SK-N-SH (cell line): ENCODE results near the gene NTM. TPM values are rescaled to one million over a fixed set of nuclear protein-coding genes. Genes with fewer than 3 reads are reported as not detected.

Experiments
- CTCF ChIA-PET: fragments of 300-600, 350-600 bp; formaldehyde crosslinking; extraction: SDS; loops from one replicate; lab custom pipeline; 2021; lab: Yijun Ruan, JAX
- POLR2A ChIA-PET: fragments of 350-600 bp; sonication (Branson Sonifier 250); formaldehyde crosslinking; extraction: SDS; loops from one replicate; lab custom pipeline; 2020; ENCODE audit warnings: antibody characterized with exemption, inconsistent platforms; lab: Yijun Ruan, JAX
- DNase-seq: peaks from one replicate; pipeline ENCODE4 v3.0.0; 2012
- H2AFZ ChIP-seq: fragments of 200-600 bp; sonication (generic); 2 replicates; pipeline ENCODE4 v1.8.1; 2016; ENCODE audit warnings: antibody characterized with exemption, mild to moderate bottlenecking, low read depth
- H3F3A ChIP-seq: fragments of 200-600 bp; sonication (generic); replicated peaks from 2 replicates; pipeline ENCODE3; 2016; ENCODE audit warnings: antibody characterized with exemption, mild to moderate bottlenecking; ENCODE audit not compliant: insufficient read depth
- H3K27ac ChIP-seq, 2 experiments: fragments of 200-500 bp in 1 of 2; fragments of 200-600 bp in 1 of 2; sonication (Bioruptor generic) in 1 of 2; sonication (generic), shearing (Covaris generic) in 1 of 2; 2 replicates each; pipeline versions ENCODE4 v1.5.1 to v1.6.1; 2014 to 2016; ENCODE audit warnings: low read depth in 2 of 2, inconsistent platforms in 1 of 2, low read length in 1 of 2, mild to moderate bottlenecking in 1 of 2, mixed read lengths in 1 of 2
- H3K27me3 ChIP-seq: fragments of 200-600 bp; sonication (generic), shearing (Covaris generic); 2 replicates; pipeline ENCODE4 v1.6.1; 2016; ENCODE audit warnings: mixed run types; ENCODE audit not compliant: insufficient read depth
- H3K36me3 ChIP-seq, 2 experiments: fragments of 200-500 bp in 1 of 2; fragments of 200-600 bp in 1 of 2; sonication (Bioruptor generic) in 1 of 2; sonication (generic) in 1 of 2; replicated peaks in 1 of 2; 2 replicates each; pipeline versions ENCODE3 to v1.5.1; 2014 to 2016; ENCODE audit warnings: low read length in 1 of 2, mild to moderate bottlenecking in 1 of 2; ENCODE audit not compliant: insufficient read depth in 2 of 2, control insufficient read depth in 1 of 2
- H3K4me1 ChIP-seq, 2 experiments: fragments of 200-500 bp in 1 of 2; fragments of 200-600 bp in 1 of 2; sonication (Bioruptor generic) in 1 of 2; sonication (generic), shearing (Covaris generic) in 1 of 2; 2 replicates each; pipeline versions ENCODE4 v1.5.1 to v1.6.1; 2014 to 2016; ENCODE audit warnings: low read depth in 1 of 2, low read length in 1 of 2, mixed run types in 1 of 2; ENCODE audit not compliant: insufficient read depth in 2 of 2, control insufficient read depth in 1 of 2
- H3K4me2 ChIP-seq: fragments of 200-600 bp; sonication (generic), shearing (Covaris generic); 2 replicates; pipeline ENCODE4 v1.6.1; 2017; ENCODE audit warnings: mixed run types
- H3K4me3 ChIP-seq, 2 experiments: fragments of 200-500 bp in 1 of 2; fragments of 200-600 bp in 1 of 2; sonication (Bioruptor generic) in 1 of 2; sonication (generic), shearing (Covaris generic) in 1 of 2; 2 replicates each; pipeline versions ENCODE4 v1.5.1 to v1.8.1; 2014 to 2016; ENCODE audit warnings: low read depth in 2 of 2, inconsistent platforms in 1 of 2, low read length in 1 of 2, mild to moderate bottlenecking in 1 of 2, mixed read lengths in 1 of 2, moderate library complexity in 1 of 2
- H3K79me2 ChIP-seq: fragments of 200-600 bp; sonication (generic); 2 replicates; pipeline ENCODE4 v1.8.1; 2017; ENCODE audit warnings: mild to moderate bottlenecking; ENCODE audit not compliant: insufficient read depth
- H3K9ac ChIP-seq: fragments of 200-600 bp; sonication (generic); 2 replicates; pipeline ENCODE4 v1.6.1; 2017; ENCODE audit warnings: mixed run types
- H3K9me2 ChIP-seq: fragments of 200-600 bp; sonication (generic); 2 replicates; pipeline ENCODE4 v1.6.1; 2017; ENCODE audit warnings: mixed run types
- H3K9me3 ChIP-seq: fragments of 200-600 bp; sonication (generic); 2 replicates; pipeline ENCODE4 v1.6.1; 2017; ENCODE audit warnings: mixed run types, mild to moderate bottlenecking, moderate library complexity
- H4K20me1 ChIP-seq: fragments of 200-600 bp; sonication (generic); 2 replicates; pipeline ENCODE4 v1.6.1; 2017; ENCODE audit warnings: mild to moderate bottlenecking, mixed run types; ENCODE audit not compliant: insufficient read depth
- ELF1 ChIP-seq: IDR thresholded peaks from 2 replicates; pipeline ENCODE4 v1.4.0; 2012
- EP300 ChIP-seq, 2 experiments: IDR thresholded peaks; 2 replicates each; pipeline versions ENCODE4 v1.4.0 to v1.6.1; 2012; ENCODE audit warnings: borderline replicate concordance in 1 of 2, low read depth in 1 of 2, low read length in 1 of 2
- EZH2phosphoT487 ChIP-seq: fragments of 200-600 bp; sonication (generic); IDR thresholded peaks from 2 replicates; pipeline ENCODE4 v1.6.1; 2017; ENCODE audit warnings: low read depth, mixed run types, mild to moderate bottlenecking, antibody characterized with exemption, moderate library complexity, borderline replicate concordance
- FOSL2 ChIP-seq: IDR thresholded peaks from 2 replicates; pipeline ENCODE4 v1.4.0; 2012; ENCODE audit warnings: low read depth, mild to moderate bottlenecking, moderate library complexity, borderline replicate concordance
- FOXJ3 ChIP-seq: sonication (generic); formaldehyde crosslinking; IDR thresholded peaks from 2 replicates; pipeline ENCODE4 v1.5.1; 2020; ENCODE audit warnings: mild to moderate bottlenecking, missing genetic modification reagents
- GATA2 ChIP-seq: sonication (generic); formaldehyde crosslinking; IDR thresholded peaks from 2 replicates; pipeline ENCODE4 v1.5.0; 2020; ENCODE audit warnings: mild to moderate bottlenecking, missing genetic modification reagents
- NFIC ChIP-seq: IDR thresholded peaks from 2 replicates; pipeline ENCODE4 v1.4.0; 2012; ENCODE audit warnings: borderline replicate concordance
- NRF1 ChIP-seq: IDR thresholded peaks from 2 replicates; pipeline ENCODE4 v1.6.1; 2012; ENCODE audit warnings: low read depth, mild to moderate bottlenecking, low read length
- PBX3 ChIP-seq: IDR thresholded peaks from 2 replicates; pipeline ENCODE4; 2012
- RAD21 ChIP-seq: IDR thresholded peaks from 2 replicates; pipeline ENCODE4 v1.6.1; 2012; ENCODE audit warnings: mild to moderate bottlenecking, low read length
- RCOR1 ChIP-seq: fragments of 150-350 bp; IDR thresholded peaks from 2 replicates; pipeline ENCODE4 v1.6.1; 2017; ENCODE audit warnings: antibody characterized with exemption, low read length
- RFX5 ChIP-seq: IDR thresholded peaks from 2 replicates; pipeline ENCODE4 v1.6.1; 2012; ENCODE audit warnings: mild to moderate bottlenecking, improper control_type of control experiment, low read length
- SMC3 ChIP-seq: IDR thresholded peaks from 2 replicates; pipeline ENCODE4 v1.6.1; 2012; ENCODE audit warnings: low read depth, low read length, improper control_type of control experiment
- TAF1 ChIP-seq: IDR thresholded peaks from 2 replicates; pipeline ENCODE4 v1.6.1; 2012; ENCODE audit warnings: low read depth, mild to moderate bottlenecking, low read length, moderate library complexity, borderline replicate concordance
- TCF12 ChIP-seq: IDR thresholded peaks from 2 replicates; pipeline ENCODE4 v1.4.0; 2012
- USF1 ChIP-seq: IDR thresholded peaks from 2 replicates; pipeline ENCODE4 v1.4.0; 2012; ENCODE audit warnings: low read depth, borderline replicate concordance
- WGBS: methylation state at CpG from one replicate; pipeline ENCODE4 v1.1.6; 2017; ENCODE audit warnings: low lambda C conversion rate; 5-methylcytosine and 5-hydroxymethylcytosine counted together
- polyA plus RNA-seq, 3 experiments: library from polyadenylated mRNA; depleted of rRNA; stranded (reverse); fragments of >200 nt; gene quantifications; 2 replicates each; pipeline ENCODE4 v1.2.3, GENCODE V29; 2012
- TF ChIP-seq, protein P1 (sequence below): fragments of 200-600 bp; sonication (generic); IDR thresholded peaks from 2 replicates; pipeline ENCODE4 v1.6.1; 2017; ENCODE audit warnings: antibody characterized with exemption, mild to moderate bottlenecking, moderate library complexity

NTM gene
- polyA plus RNA-seq, 1 of the 3 experiments (the other 2 are of a cell fraction), result 20.0 TPM

DNA sequence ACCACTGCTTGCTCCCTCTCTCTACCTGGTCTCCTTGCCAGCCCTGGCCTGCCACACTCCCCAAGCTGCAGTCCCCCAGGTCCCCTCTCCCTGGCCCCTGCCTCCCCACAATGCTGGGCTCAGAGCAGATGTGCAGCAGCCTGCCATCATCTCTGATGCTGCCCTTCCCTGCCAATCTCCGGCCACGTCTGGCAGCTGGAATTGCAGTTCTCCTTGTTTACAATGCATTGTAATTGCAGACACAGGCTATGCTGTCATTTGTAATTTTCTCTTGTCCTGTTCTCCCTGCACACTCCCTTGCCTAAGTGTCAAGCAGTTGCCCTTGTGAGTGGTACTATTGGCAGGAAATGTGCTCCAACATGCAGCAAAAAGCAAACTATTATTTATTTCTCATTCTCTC lies 222.3 kb downstream of the NTM start:
- Histone ChIP-seq H3K9me2 (no peaks in the 10 kb centered on the region), H3K9ac (no peak overlapping the region), H3K9me3 (no peaks in the 10 kb centered on the region), H2AFZ (no peak overlapping the region), H3K27me3 (no peaks in the 10 kb centered on the region), H3K4me2 (no peak overlapping the region), H3K4me1 (no peaks in the 10 kb centered on the region), H3K36me3 (no peaks in the 10 kb centered on the region), H3K79me2 (no peaks in the 10 kb centered on the region), H3K4me3 (no peak overlapping the region), H3K27ac (no peak overlapping the region), H3F3A (no peaks in the 10 kb centered on the region), H4K20me1 (no peaks in the 10 kb centered on the region)
- TF ChIP-seq EZH2phosphoT487 (no peak), TCF12 (no peak), USF1 (no peak), FOSL2 (no peak), EP300 (IDR thresholded peaks at IDR 0.05; ENCODE audit: borderline replicate concordance in 1 of 2, low read depth in 1 of 2, low read length in 1 of 2) (no peak), GATA2 (no peak), ELF1 (no peak), TAF1 (no peak), RAD21 (no peak), RFX5 (no peak)
- TF ChIP-seq, protein P1, sequence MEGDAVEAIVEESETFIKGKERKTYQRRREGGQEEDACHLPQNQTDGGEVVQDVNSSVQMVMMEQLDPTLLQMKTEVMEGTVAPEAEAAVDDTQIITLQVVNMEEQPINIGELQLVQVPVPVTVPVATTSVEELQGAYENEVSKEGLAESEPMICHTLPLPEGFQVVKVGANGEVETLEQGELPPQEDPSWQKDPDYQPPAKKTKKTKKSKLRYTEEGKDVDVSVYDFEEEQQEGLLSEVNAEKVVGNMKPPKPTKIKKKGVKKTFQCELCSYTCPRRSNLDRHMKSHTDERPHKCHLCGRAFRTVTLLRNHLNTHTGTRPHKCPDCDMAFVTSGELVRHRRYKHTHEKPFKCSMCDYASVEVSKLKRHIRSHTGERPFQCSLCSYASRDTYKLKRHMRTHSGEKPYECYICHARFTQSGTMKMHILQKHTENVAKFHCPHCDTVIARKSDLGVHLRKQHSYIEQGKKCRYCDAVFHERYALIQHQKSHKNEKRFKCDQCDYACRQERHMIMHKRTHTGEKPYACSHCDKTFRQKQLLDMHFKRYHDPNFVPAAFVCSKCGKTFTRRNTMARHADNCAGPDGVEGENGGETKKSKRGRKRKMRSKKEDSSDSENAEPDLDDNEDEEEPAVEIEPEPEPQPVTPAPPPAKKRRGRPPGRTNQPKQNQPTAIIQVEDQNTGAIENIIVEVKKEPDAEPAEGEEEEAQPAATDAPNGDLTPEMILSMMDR, result no peak
- ChIA-PET CTCF (interaction anchor here (0.7 to 1.3 kb wide), 2 partner anchors 81 to 102 kb away, joined by 3 read pairs; no protein-coding TSS in a partner anchor), POLR2A (no interaction called here)
- DNase-seq, result peak; percentile 7
- WGBS, result 0% methylated on average over 2 of the region's 2 CpGs

DNA sequence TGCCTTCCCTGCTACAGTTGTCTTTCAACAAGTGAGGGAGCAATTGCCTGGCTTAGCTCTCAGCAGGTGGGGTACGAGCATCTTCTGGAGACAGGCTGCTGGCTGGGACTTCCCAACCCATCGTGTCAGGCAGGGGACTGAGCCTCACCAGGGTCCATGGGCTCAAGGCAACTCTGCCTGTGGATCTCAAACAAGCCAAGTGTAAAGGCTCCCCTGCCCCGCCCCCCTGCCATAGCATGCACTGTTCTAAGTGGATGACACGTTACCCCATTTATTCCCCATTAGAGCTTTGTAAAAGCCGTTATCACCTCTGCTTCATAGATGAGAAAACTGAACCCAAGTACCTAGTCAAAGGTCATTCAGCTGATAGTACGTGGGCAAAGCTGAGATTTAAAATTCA lies 222.9 kb downstream of the NTM start:
- H4K20me1 ChIP-seq, result no peaks in the 10 kb centered on the region
- H3K9me3 ChIP-seq, result no peaks in the 10 kb centered on the region
- H3K4me3 ChIP-seq, result no peak overlapping the region
- no peaks in the 10 kb centered on the region for H3F3A ChIP-seq
- TF ChIP-seq EZH2phosphoT487 (no peak), FOXJ3 (no peak), USF1 (no peak), NFIC (no peak), RAD21 (no peak), PBX3 (no peak), RCOR1 (no peak), NRF1 (no peak), SMC3 (no peak)
- ChIA-PET POLR2A (no interaction called here), CTCF (interaction anchor here (0.7 to 1.3 kb wide), 2 partner anchors 81 to 102 kb away, joined by 3 read pairs; no protein-coding TSS in a partner anchor)
- H3K9ac ChIP-seq, result no peak overlapping the region
- WGBS, result 14% methylated on average over 5 of the region's 6 CpGs
- H3K79me2 ChIP-seq, result no peaks in the 10 kb centered on the region
- H3K27me3 ChIP-seq, result no peaks in the 10 kb centered on the region
- H3K4me1 ChIP-seq, result no peaks in the 10 kb centered on the region
- H3K36me3 ChIP-seq, result no peaks in the 10 kb centered on the region
- no peak overlapping the region for H3K4me2 ChIP-seq
- DNase-seq, result no peak
- no peak overlapping the region for H2AFZ ChIP-seq
- no peaks in the 10 kb centered on the region for H3K9me2 ChIP-seq
- H3K27ac ChIP-seq, result no peak overlapping the region
